ENCODE data around the gene HOXC11.

GRCh38 chr12:53958128-53958527 is 14.8 kb upstream of the HOXC11 start:
- TF ChIP-seq CTCF (IDR thresholded peaks at IDR 0.05) (no peak), EZH2 (IDR thresholded peaks at IDR 0.05) (no peak)

Measured in neural progenitor cell (in vitro differentiated cells).